Measurements from ENCODE around the gene TBXAS1.

Gene TBXAS1

DNA sequence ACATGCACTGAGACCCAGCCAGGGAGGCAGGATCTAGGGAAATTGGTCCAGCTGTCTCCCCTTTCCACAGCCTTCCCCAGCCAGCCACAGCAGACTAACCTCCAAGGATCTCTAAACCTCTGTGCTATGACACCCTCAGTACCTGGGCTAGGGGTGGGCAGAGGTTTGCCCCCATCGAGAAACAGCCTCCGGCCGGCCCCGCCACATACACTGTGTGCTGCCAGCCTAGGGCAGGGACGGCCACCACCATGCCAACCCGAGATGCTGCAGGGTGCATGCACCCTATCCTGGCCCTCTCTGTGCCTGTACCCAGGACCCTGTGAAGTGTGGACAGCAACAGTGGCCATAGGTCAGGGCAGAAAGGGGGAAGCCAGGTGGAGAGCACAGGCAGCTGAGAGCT lies 175.6 kb downstream of the TBXAS1 start:
- DNase-seq (ENCODE audit: low spot score) = no peak

DNA sequence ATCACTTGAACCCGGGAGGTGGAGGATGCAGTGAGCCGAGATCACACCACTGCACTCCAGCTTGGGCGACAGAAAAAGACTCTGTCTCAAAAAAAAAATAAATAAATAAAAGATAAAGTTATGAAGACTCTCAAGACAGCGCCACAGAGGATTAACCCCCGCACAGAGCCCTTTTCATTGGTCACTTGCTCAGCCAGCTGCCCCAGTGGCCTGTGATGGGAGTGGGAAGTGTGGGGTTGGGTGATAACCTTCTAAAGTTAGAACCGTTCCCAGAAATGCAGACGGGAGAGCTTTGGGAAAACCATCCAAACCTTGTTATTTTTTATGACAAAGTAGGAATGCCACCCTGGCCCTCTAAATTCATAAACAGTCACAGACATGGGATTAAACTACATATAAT lies 176.3 kb downstream of the TBXAS1 start:
- DNase-seq (ENCODE audit: low spot score) = no peak

DNA sequence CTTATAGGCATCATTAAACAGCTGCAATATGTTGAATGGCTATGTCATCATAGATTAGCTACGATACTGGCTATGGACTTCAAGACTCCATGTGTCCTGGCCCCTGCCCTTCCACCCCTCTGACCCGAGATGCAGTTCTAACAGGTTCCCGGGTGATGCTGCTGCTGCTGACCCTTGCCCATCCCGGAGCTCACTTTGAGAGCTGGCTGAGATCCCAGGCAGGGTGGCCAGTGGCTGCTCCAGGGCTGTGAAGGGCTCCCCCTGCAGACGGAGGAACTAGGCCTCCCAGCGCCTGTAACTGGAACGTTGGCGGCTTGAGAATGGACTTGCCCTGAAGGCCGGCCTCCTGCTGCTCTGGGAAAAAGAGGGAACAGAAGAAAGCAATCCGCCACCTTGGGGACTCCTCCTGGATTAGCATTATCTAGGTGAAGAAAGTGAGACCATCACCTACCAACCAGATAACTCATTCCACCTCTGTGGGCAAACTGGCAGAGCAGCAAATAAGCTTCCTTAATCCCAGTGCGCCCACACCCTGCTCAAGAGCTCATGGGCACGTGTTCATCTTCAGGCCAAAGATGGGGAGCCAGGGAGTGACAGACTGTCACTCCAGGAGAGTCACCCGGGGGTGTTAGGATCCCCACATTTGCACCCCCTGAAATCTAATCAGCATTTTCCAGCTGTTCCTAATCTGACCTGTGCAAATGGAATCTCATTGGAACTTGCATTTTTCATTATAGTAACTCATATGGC lies 176.9 kb downstream of the TBXAS1 start:
- DNase-seq (ENCODE audit: low spot score) = no peak

DNA sequence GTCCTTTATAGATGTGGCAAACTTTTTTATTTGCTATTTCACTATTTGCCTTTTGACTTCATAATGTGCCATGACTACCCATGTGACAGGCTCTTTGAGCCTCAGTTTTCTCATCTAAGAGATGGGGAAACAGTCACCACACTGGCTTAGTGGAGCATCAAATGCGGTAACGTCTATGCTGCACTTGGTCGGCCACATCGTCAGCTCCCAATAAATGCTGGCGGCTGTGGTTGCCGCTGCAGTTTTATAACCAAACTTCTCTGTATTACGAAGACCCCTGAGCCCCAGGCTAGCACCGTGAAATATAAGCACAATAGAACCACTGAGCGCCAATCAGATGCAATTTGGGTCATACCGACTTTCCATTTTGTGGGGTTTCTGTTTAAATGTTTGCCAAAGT lies 177.5 kb downstream of the TBXAS1 start:
- no peak for DNase-seq (ENCODE audit: low spot score)

DNA sequence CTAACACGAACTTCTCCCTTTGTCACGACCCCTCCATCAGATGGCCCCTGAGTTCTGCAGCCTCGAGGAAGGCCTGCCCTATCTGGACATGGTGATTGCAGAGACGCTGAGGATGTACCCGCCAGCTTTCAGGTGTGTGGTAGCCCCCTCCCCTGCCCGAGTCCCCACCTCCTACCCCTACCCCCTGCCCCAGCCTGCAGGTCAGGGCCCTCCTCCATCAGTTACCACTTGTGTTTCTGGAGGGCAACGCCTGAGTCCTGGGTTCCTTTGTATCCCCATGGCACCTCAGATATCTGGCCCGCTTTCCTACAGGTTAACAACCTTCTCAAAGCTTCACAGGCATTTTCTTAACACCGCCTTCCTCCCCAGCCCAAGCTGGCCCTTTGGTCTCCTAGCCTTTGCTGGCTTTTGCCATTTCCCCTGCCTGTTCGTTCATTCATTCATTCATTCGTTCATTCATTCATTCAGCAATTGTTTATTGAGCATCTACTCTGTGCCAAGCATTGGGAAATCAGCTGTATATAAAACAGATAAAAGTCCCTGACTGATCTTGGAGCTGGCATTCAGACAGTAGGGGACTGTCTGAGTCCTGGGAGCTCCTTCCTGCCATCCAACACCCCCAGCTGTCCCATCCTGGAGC lies 178.1 kb downstream of the TBXAS1 start:
- DNase-seq (ENCODE audit: low spot score) = no peak

DNA sequence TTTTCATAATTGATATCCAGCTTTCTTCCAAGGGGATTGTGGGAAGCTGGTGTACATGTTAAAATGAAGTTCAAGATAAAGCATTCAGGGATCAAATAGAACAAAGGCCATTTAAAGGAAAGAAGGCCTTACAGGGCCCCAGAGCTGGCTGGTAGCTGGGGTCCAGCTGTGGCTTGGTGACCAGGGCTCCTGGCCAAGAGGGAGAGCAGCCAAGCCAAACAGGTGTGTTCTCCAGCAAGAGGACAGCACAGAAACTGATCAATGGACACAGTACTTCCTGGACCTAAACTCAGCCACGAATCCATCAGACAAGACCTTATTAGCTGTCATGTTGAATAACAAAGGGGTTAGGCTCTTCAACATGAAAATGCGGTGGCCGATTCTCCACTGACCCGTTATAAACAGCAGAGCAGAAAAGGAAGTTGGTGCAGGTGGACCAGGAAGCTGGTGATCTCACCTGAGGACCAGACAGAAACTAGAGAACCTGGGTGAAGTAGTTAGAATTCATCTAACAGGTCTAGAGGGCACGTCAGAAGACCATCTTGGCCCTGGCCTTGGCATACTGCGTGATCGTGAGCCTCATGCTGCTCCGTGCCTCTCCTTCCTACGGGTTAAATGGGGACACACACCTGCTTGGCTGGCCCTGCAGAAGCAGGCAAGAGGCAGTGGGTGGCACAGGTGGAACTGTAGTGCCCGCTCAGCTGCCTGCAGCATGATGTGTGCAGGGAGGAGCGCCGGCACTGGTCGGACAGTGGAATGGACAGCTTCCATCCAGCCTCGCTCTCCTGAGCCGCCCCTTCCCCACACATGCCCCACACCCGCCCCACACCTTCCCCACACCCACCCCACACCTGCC lies 179.9 kb downstream of the TBXAS1 start:
- DNase-seq (ENCODE audit: low spot score) = no peak

DNA sequence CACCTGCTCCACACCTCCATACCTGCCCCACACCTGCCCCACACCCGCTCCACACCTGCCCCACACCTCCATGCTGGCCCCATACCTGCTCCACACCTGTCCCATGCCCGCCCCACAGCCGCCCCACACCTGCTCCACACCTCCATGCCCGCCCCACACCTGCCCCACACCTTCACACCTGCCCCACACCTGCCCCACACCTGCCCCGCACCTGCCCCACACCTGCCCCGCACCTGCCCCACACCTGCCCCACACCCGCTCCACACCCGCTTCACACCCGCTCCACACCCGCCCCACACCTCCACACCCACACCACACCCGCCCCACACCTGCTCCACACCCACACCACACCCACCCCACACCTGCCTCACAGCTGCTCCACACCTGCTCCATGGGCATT lies 180.7 kb downstream of the TBXAS1 start:
- DNase-seq (ENCODE audit: low spot score) = no peak

DNA sequence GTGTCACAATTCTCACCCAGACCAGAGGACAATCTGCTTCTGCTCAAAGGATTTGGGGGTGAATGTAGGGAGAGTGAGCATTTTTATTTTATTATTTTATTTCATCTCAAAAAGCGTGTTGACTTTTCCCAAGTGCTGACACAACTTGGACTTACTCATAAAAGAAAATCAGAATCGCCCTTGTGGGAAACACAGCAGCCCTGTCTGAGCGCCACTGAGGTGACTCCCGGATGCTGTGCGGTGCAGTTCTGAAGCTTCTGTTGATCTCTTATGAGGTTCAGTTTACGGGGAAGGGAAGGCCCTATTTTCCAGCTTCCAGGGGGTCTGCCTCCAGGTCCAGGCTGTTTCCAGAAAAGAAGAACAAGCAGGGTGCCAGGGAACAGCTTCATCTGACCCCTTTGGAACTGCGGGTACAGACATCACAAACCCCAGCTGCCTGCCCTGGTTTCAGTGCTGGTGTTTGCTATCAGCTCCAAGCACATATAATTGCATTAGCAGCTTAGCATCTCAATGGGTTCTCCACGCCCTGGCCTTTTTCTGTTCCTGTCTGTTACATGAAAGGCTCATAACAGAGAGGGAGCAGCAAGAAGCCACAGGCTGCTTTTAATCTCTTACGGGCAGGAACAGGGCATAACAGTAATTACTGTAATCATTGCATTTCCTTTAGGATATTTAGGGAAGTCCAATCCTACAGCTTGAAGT lies 181.3 kb downstream of the TBXAS1 start:
- DNase-seq (ENCODE audit: low spot score) = no peak

DNA sequence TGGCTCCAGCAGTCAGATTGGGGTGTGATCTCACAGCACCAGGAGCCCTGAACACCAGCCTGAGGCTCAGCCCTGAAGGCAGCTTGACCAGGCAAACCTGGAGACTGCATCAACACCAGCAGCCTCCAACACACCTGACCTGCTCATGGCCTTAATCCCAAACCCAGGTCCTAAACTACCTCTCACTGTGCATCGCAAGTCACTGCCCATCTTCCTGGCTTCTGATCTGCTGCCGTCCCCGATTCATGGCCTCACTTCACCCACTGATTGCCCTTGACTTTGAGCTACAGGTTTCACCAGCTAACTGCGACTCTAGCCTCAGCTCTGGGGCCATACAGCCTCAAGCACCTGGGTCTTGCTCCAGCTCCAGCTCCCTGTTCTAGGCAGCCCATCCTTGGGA lies 184.6 kb downstream of the TBXAS1 start:
- DNase-seq (ENCODE audit: low spot score) = no peak

DNA sequence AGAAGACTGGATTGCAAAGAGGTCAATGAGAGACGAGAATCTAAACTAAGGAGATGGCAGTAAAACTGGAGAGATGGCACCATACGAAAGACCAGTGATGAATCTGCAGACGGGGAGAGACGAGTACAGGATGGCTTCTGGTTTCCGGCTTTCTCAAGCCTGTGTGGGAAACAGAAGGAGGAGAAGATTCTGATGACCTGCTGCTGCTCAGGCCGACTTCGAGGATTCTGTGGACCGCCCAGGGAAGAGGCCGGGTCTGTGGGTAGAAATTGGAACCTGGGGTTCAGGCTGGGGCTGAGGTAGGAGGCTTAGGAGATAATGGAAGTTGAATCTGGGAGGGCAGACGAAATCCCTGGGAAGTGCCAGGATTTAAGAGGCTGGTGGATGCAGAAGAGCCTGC lies 185.1 kb downstream of the TBXAS1 start:
- no peak for DNase-seq (ENCODE audit: low spot score)

DNA sequence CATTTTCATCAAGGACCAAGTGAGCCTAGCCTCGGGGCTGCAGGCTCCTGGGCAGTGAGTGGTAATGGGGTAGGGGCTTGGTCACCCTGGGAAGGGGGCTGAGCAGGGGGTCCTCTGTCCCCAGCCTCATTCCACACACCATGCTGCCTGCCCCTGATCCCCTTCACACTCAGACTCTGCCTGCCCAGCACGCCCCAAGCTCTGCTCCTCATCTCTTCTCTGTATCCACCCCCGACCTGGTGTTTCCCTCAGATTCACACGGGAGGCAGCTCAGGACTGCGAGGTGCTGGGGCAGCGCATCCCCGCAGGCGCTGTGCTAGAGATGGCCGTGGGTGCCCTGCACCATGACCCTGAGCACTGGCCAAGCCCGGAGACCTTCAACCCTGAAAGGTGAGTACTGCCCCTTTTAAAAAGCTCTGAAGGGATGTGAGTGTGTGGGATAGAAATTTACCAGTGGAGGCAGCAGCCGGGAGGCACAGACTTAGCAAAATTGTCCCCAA lies 186.5 kb downstream of the TBXAS1 start:
- no peak for DNase-seq (ENCODE audit: low spot score)

DNA sequence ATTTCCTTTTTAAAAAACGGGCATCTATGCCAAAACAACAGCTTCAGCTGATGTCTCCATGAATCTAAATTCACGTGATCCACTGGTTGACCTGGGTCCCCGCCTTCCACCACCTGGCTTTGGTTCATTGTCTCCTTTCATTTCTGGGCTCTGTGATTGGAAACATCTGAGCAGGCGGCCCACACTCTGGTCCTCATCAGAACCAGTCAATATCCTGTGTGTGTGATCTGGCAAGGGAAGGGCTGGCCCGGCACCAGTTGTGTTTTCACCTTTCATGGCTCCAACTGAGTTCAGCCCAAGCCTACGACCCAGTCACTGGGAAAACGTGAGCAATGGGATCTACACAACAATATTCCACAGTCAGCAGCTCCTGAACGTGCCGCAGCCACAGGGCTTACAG lies 187.5 kb downstream of the TBXAS1 start:
- DNase-seq (ENCODE audit: low spot score) = no peak

DNA sequence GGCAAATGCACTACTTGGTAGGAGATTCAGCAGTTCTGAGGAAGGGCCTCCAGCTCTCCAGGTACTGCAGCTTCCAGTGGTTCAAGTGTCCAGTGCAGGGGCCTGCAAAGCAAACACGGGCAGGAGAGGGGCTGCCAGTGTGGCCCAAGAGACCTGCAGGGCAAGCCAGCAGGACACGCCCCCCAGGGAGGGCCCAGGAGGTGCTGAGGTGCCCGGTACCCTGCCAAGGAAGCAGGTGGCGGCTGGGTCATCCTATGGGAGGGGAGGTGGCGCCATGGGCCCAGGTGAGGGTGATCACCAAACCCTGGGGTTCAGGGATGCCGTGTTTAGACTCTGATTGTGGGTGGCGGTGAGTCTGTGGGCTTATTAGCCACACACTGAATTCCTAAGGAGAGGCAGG lies 188.0 kb downstream of the TBXAS1 start:
- no peak for DNase-seq (ENCODE audit: low spot score)

DNA sequence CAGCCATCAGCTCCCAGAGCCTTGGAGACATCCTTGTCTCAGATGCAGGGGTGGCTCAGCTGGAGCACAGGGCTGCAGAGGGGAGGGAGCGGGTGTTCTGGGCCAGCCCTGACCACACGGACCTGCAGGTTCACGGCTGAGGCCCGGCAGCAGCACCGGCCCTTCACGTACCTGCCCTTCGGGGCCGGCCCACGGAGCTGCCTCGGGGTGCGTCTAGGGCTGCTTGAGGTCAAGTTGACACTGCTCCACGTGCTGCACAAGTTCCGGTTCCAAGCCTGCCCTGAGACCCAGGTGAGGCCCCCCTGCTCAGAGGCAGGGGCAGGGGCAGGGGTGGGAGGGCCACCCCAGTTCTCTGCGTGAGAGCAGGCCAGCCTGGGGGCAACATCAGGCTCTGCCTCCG lies 188.5 kb downstream of the TBXAS1 start:
- no peak for DNase-seq (ENCODE audit: low spot score)

DNA sequence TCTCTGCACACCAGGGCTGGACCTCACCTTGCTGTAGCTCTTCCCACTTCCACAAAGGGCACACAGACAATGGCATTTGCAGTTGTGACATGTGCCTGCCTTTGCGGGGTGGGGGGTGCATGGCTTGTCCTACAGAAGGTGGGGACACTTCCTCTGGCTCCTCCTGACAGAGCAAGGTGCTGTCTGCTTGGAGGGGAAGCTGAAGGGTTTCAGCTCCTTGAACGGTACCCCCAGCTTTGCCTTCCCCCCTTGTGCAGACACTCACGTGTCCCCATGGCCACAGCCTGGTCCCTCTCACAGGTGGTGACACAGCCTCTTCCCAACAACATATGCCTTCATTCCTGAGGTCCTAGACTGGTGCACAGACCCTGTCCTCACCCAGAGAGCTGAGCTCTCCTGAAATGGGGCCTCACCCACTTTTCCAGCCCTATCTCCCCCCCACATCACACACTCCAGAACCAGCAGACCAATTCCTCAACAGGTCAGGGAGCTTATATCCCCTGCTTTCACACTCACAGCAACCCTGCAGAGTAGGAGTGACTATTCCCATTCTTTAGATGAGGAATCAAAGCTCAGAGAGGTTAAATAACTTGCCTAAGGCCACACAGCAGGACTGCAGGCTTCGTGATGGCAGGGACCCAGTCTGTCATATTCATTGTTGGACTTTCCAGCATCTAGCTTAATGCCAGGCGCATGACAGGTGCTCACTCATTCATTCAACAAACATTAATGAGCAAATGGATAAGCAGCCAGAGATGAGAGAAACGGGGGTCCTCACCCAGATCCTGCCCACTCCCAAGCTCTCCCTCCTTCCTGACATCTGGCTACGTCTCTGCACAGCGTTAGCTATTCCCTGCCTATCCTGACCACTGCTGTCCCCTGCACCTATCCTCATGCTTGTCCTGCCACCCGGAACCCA lies 189.3 kb downstream of the TBXAS1 start:
- DNase-seq (ENCODE audit: low spot score) = no peak

DNA sequence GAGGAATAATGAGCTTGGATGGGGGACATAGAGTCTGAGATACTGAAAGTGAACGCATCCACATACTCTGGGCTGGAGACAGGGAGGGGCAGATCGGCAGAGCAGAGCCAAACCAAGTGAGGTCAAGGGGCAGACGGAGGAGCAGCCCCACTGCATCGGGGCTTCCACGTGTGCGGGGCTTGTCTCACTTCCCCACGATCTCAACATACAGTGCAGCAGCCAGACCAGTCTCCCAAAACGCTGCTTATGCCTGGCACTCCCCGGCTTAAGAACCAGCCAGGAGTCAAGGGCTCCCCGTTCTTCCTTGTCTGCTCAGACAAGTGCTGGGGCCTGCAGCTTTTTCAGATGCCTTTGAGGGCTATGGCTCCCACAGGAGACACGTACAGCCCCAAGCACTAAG lies 190.1 kb downstream of the TBXAS1 start:
- DNase-seq (ENCODE audit: low spot score) = no peak

DNA sequence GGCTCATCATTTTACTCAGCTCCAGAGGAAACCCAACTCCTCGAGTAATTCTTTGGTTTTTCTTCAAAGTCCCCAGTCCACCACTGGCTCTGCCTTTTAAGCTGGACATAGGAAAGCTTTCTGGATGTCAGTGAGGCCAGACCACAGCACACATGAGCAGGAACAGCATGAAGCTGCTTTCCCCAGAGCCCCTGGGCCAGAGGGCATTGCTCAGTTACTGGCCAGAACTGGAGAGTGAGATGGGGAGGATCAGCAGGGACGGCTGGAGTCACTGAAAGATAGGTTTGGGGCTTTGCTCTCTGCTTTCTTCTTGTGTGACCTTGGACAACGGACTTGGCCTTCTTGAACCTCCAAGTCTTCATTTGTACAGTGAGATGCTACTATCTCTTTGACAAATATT lies 190.5 kb downstream of the TBXAS1 start:
- DNase-seq (ENCODE audit: low spot score) = no peak

DNA sequence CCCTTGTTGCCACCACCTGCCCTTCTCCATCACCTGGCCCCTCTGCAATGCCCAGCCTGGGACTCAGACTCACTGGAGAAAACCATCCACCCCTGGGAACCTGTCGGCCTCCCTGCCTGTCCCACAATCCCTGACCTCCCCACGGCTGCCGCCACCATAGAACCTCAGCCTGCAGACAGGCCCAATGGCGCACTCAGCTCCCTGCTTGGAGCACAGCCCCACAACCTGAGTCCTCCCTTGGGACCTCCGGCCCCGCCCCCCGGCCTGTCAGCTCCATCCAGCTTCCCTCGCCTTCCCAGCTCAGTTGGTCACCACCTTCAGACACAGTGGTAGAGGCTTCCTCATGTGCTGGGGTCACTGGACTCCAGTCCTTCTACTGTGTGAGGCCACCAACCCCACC lies 192.5 kb downstream of the TBXAS1 start:
- DNase-seq (ENCODE audit: low spot score) = no peak

DNA sequence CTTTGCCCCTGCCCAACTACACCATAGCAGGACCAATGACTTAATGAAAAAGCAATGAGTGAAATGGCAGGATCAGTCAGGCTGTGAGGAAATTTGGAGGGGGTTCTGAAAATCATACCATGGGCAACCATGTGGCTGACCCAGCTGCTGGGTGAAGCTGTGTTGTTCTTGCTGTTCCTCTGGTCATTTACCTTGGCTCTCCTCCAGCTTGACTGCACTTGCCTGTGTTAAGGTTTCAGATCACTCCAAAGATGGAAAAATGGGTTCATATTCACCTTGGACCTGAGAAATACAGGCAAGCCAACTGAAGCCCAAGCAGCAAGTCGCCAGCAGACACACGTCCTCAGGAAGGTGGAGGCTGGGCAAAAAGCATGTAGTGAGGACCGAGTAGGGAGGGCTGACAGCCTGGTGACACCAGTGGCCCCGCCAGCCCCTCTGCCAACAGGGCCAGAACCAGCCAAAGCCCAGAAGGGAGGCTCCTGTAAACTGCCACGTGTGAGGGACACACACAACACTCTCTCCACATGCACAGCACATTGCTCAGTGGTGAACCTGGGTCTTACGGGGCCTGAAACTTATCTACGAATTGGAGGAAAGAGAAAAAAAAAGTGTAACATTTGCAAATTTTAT lies 193.6 kb downstream of the TBXAS1 start:
- no peak for DNase-seq (ENCODE audit: low spot score)

DNA sequence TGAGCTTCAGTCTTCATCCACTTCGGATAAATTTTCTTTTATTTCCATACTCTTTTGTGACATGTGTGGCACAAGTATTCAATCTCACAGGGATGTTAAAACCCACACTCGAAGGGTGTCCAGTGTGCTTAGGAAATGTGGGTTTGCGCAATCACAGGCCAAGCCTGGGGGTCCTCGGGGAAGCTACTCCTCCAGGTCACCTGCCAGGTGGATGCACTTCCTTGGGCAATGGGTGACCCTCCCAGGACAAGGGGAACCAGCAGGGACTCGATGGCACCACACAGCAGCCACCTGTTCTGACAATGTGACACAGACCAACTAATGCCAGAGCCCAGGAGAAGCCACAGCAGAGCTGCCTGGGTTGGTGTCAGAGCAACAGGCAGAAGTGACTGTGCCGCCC lies 194.7 kb downstream of the TBXAS1 start:
- DNase-seq (ENCODE audit: low spot score) = no peak

DNA sequence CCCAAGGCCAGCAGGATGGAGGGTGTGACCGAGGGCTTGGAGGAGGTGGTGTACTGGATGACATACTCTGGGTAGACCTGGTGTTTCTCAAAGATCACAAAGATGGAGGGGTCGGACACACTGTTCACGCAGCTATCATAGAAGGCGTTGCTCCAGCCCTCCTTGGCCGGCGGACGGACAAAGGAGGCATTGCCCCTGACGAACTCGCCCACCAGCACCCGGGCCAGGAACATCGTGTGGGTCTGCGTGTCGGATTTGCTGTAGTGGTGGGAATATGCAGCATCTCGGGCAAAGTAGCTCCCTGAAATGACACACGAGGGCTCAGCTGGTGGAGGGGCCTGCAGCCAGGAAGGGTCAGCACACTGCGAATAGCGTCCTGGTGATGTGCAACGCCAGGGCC lies 195.5 kb downstream of the TBXAS1 start:
- DNase-seq (ENCODE audit: low spot score) = no peak
